AG09309 (cell line): ENCODE results near the gene DHX36.

ENCODE experiments used
- DNase-seq: peaks from one replicate; pipeline ENCODE4 v3.0.0-alpha.2; 2010; ENCODE audit warnings: low read depth
- H3K4me3 ChIP-seq: 2 replicates; pipeline ENCODE4 v1.5.1; 2011; ENCODE audit warnings: mild to moderate bottlenecking, low read depth, low read length, moderate library complexity; ENCODE audit not compliant: control insufficient read depth
- TF ChIP-seq, protein P1 (sequence below): IDR thresholded peaks from 2 replicates; pipeline ENCODE4 v1.5.1; 2011; ENCODE audit warnings: mild to moderate bottlenecking, low read depth, low read length, inconsistent platforms; ENCODE audit not compliant: insufficient read depth, control insufficient read depth; ENCODE audit errors: missing control alignments

Gene DHX36

DNA sequence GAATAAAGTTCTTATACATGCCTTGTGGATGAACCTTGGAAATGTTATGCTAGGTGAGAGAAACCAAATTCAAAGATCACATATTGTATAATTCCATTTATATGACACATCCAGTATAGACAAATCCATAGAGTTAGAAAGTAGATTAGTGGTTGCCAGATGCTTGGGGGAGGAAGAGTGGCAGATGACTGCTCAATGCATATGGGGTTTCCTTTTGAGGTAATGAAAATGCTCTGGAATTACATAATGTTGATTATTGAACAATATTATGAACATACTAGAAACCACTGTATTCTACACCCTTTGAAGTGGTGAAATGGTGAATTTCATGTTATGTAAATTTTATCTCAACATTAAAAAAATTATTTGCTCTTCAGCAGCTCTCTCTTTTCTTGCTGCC is 100.8 kb downstream of the DHX36 start:
- no peak for DNase-seq
- H3K4me3 ChIP-seq = no peak overlapping the region
- TF ChIP-seq, protein P1, sequence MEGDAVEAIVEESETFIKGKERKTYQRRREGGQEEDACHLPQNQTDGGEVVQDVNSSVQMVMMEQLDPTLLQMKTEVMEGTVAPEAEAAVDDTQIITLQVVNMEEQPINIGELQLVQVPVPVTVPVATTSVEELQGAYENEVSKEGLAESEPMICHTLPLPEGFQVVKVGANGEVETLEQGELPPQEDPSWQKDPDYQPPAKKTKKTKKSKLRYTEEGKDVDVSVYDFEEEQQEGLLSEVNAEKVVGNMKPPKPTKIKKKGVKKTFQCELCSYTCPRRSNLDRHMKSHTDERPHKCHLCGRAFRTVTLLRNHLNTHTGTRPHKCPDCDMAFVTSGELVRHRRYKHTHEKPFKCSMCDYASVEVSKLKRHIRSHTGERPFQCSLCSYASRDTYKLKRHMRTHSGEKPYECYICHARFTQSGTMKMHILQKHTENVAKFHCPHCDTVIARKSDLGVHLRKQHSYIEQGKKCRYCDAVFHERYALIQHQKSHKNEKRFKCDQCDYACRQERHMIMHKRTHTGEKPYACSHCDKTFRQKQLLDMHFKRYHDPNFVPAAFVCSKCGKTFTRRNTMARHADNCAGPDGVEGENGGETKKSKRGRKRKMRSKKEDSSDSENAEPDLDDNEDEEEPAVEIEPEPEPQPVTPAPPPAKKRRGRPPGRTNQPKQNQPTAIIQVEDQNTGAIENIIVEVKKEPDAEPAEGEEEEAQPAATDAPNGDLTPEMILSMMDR = no peak
